ENCODE results near the gene ERMARD.

The ERMARD gene

DNA sequence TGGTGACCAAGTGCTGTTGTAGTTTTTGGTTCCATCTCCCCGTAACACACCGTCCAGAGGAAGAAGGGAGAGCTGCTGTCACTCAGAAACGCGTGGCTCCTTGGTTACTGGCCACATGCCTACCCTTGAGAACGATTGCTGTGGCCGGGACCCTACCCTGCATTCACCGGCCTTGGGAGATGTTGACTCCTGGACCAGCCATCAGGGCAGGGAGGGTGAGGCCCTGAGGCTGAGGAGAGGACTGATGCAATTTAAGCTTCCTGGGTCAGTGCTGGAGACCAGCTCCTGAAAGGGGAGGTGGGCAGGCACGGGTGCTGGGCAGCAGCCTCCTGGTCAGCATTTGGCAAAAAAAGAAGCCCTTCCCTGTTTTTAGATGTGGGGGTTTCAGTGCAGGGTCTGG lies 31.5 kb downstream of the ERMARD start:
- Histone ChIP-seq H3K4me1 (ENCODE audit: control insufficient read depth, low read length) (no peaks in the 10 kb centered on the region), H3K9me2 (replicated peaks; ENCODE audit: control insufficient read depth, low read length) (no peaks in the 10 kb centered on the region), H3K27ac (ENCODE audit: low read depth, low read length) (no peak overlapping the region), H3F3A (ENCODE audit: control insufficient read depth, insufficient read depth) (no peaks in the 10 kb centered on the region), H3K36me3 (ENCODE audit: control insufficient read depth, low read length) (peaks cover 7% of the 10 kb centered on the region), H3K79me2 (ENCODE audit: control insufficient read depth, low read length) (no peaks in the 10 kb centered on the region), H3K9me3 (ENCODE audit: control insufficient read depth, insufficient read depth, low read length) (no peaks in the 10 kb centered on the region), H3K4me2 (ENCODE audit: low read length) (no peak overlapping the region), H3K27me3 (ENCODE audit: control insufficient read depth, low read length) (no peaks in the 10 kb centered on the region), H4K20me1 (ENCODE audit: control insufficient read depth, insufficient read depth, low read depth, low read length) (no peaks in the 10 kb centered on the region), H3K4me3 (ENCODE audit: low read length) (no peak overlapping the region)
- no peak for TF ChIP-seq EZH2phosphoT487 (IDR thresholded peaks at IDR 0.05; ENCODE audit: borderline replicate concordance, low read length)
- TF ChIP-seq CTCF (IDR thresholded peaks at IDR 0.05; ENCODE audit: low read depth, low read length, poor library complexity, severe bottlenecking): no peak

- Histone ChIP-seq H3K4me1 (ENCODE audit: control insufficient read depth, low read length) (no peaks in the 10 kb centered on the region), H3K9me3 (ENCODE audit: control insufficient read depth, insufficient read depth, low read length) (no peaks in the 10 kb centered on the region), H3K4me3 (ENCODE audit: low read length) (no peak overlapping the region), H3K4me2 (ENCODE audit: low read length) (no peak overlapping the region), H3K27me3 (ENCODE audit: control insufficient read depth, low read length) (no peaks in the 10 kb centered on the region), H4K20me1 (ENCODE audit: control insufficient read depth, insufficient read depth, low read depth, low read length) (no peaks in the 10 kb centered on the region), H3K36me3 (ENCODE audit: control insufficient read depth, low read length) (peaks cover 7% of the 10 kb centered on the region; the same call in 1 of the 2 replicates), H3K79me2 (ENCODE audit: control insufficient read depth, low read length) (no peaks in the 10 kb centered on the region), H3K9me2 (replicated peaks; ENCODE audit: control insufficient read depth, low read length) (no peaks in the 10 kb centered on the region), H3K27ac (ENCODE audit: low read depth, low read length) (no peak overlapping the region), H3F3A (ENCODE audit: control insufficient read depth, insufficient read depth) (no peaks in the 10 kb centered on the region)
- TF ChIP-seq CTCF (IDR thresholded peaks at IDR 0.05; ENCODE audit: low read depth, low read length, poor library complexity, severe bottlenecking): no peak
- no peak for TF ChIP-seq EZH2phosphoT487 (IDR thresholded peaks at IDR 0.05; ENCODE audit: borderline replicate concordance, low read length)
These were observed 32.0 kb downstream of the ERMARD start for GRCh38 chr6:169783401-169783800.

- Histone ChIP-seq H3K9me3 (ENCODE audit: control insufficient read depth, insufficient read depth, low read length) (no peaks in the 10 kb centered on the region), H3K27me3 (ENCODE audit: control insufficient read depth, low read length) (no peaks in the 10 kb centered on the region), H3K4me2 (ENCODE audit: low read length) (no peak overlapping the region), H3K4me1 (ENCODE audit: control insufficient read depth, low read length) (no peaks in the 10 kb centered on the region), H3K27ac (ENCODE audit: low read depth, low read length) (no peak overlapping the region), H3F3A (ENCODE audit: control insufficient read depth, insufficient read depth) (no peaks in the 10 kb centered on the region), H3K36me3 (ENCODE audit: control insufficient read depth, low read length) (no peaks in the 10 kb centered on the region), H4K20me1 (ENCODE audit: control insufficient read depth, insufficient read depth, low read depth, low read length) (no peaks in the 10 kb centered on the region), H3K79me2 (ENCODE audit: control insufficient read depth, low read length) (no peaks in the 10 kb centered on the region), H3K9me2 (replicated peaks; ENCODE audit: control insufficient read depth, low read length) (no peaks in the 10 kb centered on the region), H3K4me3 (ENCODE audit: low read length) (no peak overlapping the region)
- TF ChIP-seq CTCF (IDR thresholded peaks at IDR 0.05; ENCODE audit: low read depth, low read length, poor library complexity, severe bottlenecking) (no peak), EZH2phosphoT487 (IDR thresholded peaks at IDR 0.05; ENCODE audit: borderline replicate concordance, low read length) (no peak)
These were observed 32.8 kb downstream of the ERMARD start for GRCh38 chr6:169783971-169784820.

Data from DOHH2 (cell line).